DMS79 (cell line): ENCODE data around the gene GPN2.

Experiments used
- DNase-seq: peaks from one replicate; lab custom pipeline; 2025; lab: John Stamatoyannopoulos, UW

The GPN2 gene

DNA sequence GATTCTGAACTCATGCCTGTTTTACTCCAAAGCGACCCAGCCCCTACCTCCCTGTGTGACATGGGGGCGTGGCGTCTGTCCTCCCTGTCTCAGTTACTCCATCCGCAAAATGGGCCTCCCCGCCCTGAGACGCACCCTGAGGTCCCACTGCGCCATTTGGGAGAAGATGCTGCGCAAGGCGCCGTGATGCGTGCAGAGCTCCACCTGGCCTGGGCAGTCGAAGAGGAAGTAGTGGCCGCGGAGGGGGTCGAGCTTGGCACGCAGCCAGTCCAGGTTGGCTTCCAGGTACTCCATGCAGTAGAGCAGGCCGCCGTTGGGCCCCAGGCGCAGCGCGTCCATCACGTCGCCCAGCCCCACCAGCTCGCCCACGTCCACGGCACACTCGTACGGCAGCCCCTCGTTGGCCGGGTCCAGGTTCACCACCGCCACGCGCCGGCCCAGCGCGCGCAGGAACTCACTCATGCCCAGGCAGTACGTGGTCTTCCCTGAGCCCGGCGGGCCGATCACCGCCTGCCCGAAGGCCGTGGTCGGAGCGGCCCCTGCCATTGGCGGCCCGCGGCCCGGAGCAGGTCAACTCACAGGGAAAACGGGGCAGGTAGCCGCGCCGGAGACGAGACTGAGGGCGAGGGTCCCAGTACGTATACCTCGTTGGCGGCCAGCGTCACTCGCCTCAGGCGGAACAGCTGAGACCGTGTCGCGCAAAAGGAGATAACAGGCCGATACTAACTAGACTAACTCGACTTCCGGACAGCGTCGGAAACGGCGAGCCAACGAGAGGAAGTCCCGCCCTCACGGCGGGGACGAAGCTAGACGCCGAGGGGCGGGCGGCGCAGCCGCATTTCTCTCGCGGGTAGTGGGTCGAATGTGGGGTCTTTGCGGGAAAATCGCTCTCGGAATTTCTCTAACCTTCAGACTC lies at the start of gene GPN2:
TSS of gene GPN2 (minus strand) at position 733 of the 916 bp plus-strand sequence. CDS start at position 546, 187 bp downstream.
- peak; percentile 52 for DNase-seq

DNA sequence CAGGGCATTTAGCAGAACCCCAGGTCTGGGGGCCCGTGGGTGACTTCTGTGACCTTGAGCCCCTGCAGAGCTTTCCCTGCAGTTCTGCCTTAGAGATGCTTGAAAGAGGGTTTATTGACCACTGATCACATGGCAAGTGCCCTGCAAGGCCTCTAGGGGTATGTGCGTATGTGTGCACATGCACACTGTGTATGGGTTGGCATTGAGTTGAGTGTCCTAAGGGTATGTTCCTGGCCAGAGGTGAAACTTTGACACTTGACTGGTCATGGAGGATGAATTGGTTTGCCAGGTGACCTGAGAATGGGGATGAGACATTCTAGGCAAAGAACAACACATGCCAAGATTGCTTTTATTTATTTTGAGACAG lies 48.6 kb upstream of the GPN2 start:
- no peak for DNase-seq

DNA sequence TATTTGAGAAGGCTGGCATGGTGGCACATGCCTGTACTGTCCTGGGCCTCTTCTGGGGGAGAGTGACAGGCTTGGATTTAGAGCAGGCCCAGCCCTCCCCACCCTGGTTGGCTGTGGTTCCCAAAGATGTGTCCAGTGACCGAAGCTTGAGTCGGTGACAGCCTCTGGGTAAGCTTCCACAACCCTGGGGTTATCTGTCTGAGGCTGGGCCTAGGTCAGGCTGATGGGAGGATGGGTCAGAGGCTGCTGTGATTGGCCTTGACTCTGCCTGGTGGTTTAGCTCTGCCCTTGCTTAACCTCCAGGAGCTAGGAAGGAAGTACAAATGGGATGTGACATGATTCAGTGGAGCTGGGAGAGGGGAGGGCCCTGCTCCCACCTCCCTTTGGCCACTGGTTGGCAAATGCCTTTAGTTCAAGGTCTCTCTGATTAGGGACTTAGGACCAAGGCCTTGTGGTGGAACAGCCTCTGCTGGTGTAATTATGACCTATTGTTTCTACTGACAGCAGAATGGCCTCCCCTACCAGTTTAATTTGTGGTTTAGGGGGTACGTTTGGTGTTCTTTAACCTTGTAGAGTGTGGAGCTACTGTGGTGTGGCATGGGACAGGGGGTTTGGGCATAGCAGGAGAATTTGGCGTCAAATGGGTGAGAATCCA lies 48.0 kb upstream of the GPN2 start:
- no peak for DNase-seq

DNA sequence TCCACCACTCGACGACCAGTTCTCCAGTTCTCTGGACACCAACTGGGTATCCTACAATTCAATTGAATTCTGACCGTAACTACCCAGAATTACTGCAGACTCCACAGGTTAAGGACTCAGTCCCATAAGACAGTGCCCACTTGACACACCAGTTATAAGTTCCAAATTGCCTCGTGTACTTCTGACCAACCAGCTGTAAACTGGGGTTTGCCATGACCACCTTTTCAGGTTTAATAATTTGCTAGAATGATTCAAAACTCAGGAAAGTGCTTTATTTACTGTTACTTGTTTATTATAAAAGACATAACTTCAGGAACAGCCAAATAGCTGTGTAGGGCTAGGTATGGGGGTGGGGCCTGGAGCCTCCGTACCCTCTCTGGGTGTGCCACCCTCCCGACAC lies 46.7 kb upstream of the GPN2 start:
- no peak for DNase-seq

DNA sequence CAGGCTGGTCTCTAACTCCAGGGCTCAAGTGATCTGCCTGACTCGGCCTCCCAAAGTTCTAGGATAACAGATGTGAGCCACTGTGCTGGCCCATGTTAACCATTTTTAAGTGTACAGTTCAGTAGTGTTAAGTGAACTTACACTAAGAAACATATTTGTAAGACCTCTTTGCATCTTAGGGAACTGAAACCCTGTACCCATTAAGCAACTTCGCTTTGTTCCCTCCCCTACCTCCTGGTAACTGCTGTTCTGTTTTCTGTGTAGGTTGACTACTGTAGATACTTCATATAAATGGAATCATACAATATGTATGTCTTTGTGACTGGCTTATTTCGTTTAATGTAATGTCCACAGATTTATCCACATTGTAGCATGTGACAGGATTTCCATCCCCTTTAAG lies 42.4 kb upstream of the GPN2 start:
- no peak for DNase-seq

DNA sequence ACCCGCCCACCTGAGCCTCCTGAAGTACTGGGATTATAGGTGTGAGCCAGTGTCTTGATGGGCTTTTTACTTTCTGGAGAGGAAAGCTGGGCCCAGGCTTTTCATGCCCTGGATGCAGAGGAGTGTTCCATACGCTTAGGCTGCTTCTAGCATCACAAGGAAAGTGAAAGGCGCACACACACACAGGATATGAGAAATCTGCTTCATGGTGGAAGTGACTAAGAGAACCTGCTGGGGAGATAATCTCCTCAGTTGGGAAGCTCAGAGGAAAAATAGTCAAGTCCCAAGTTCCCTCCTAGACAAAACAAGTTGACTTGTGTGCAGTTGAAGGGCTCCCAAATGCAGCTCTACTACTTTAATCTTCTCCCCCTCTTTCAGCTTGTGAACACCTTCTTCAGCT lies 33.6 kb upstream of the GPN2 start:
- DNase-seq = no peak

DNA sequence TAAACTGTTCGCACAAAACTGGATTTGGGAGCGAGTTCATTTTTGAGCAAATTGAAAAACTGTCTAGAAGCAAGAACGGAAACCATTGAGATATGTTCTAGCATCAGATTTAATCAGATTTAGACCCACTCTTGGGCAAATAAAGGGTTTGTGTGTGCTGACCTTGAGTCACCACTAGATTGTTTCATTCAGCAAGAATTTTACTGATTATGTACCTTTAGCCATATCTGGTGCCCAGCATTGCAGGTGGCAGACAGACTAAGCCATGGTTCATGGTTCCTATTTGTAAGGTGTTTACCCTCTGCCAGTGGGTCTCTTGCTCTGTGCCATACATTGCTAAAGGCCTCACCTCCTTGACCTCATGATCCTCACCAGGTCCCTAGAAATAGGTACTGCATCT lies 32.8 kb upstream of the GPN2 start:
- DNase-seq = no peak

DNA sequence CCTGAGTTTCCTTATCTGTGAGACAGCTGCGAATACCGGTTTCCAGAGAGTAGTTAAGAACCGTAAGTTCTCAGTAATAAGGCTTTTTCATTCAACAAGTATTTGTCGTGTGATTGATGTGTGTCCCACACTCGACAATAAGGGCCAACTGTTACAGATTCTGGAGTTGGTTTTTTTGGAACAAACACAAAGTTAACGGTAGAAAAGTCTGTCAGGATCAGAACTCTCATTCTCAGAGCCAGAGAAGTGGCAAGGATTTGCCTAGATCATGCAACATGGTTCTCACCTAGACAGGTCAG lies 32.3 kb upstream of the GPN2 start:
- DNase-seq = no peak

DNA sequence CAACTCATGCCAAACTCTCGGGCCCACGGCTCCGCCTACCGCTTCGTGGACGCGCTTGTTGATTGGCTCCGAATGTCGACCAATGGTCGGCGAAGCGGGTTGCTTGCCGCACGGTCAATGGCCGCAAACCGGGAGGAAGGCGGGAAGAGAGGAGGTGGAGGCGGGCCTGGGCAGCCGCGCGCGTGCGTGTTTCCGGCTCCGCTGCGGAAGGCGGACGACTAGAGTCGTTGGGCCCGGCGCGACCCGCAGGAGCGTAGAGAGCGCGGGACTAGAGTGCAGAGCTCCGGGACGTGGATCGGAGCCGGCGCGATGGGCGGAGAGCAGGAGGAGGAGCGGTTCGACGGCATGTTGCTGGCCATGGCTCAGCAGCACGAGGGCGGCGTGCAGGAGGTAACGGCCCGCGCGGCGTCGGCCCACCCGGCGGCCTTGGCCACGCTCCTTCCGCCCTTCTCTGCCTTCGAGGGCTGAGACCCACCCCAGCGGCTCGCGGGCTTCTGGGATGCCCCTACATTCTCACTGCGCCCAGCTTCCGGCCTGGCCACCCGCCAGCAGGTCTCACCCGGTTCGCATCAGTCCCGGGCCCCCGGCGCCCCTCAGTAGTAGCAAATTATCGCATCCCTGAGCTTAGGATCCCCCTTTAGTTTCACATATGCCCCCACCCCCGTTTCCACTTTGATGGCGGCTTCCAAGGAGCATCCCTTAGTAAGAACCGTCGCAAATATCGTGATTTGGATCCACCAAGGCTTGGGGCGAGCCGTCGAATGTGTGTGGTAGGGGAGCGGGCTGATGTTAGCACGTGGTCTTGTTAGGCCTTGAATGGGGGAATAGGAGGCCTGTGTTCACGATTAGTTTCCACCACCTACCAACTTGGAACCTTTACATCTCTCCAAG lies 31.7 kb upstream of the GPN2 start, which contains the start of gene NUDC:
TSS of gene NUDC (plus strand) at position 204 of the 891 bp plus-strand sequence. CDS start at position 310, 106 bp downstream.
- peak; percentile 97 for DNase-seq

DNA sequence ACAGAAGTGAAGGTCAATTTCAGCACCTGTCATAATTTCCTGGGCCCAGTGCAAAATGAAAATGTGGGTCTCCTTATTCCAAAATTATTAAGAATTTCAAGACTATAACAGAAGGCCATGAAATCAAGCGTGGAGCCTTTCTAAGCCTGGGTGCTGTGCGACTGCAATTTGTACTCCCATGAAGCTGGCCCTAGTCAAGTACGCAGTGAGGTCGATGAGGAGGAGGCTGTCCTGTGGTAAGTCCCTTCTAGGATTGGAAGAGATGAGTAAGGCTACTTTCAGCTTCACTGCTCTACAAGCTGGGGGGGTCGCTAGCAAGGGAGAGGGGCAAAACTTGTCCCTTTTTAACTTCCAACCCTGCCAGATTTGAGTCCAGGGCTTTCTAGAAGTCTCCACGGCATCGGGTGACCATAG lies 31.1 kb upstream of the GPN2 start:
- no peak for DNase-seq

DNA sequence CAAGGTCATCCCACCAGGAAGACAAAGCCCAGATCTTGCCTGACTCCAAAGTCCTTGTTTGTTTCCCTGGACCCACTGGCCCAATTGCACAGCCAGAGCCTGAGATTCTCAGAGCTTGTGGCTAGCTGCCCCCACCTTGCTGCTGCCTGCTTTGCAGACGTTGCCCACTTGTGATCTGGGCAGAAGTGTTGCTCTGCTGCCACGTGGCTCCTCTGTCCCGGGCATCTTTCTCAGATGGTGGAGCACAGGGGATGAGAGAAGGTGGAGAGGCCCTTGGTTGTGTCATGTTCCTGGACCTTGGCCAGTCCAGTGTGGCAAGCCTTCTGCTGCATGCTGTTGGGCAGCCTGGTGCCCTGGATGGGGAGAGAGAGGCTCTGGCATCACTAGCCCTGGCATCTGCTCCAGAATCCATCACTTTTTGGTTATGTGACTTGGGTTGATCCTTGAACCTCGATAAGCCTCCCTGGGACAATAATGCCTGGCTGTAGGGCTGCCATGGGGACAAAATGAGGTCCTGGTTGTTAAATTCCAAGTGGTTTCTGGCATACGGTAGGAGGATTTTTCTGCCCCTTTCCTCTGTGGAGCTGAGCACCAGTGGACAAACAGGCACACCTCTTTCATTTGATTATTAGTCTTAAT lies 25.2 kb upstream of the GPN2 start:
- peak; percentile 33 for DNase-seq

DNA sequence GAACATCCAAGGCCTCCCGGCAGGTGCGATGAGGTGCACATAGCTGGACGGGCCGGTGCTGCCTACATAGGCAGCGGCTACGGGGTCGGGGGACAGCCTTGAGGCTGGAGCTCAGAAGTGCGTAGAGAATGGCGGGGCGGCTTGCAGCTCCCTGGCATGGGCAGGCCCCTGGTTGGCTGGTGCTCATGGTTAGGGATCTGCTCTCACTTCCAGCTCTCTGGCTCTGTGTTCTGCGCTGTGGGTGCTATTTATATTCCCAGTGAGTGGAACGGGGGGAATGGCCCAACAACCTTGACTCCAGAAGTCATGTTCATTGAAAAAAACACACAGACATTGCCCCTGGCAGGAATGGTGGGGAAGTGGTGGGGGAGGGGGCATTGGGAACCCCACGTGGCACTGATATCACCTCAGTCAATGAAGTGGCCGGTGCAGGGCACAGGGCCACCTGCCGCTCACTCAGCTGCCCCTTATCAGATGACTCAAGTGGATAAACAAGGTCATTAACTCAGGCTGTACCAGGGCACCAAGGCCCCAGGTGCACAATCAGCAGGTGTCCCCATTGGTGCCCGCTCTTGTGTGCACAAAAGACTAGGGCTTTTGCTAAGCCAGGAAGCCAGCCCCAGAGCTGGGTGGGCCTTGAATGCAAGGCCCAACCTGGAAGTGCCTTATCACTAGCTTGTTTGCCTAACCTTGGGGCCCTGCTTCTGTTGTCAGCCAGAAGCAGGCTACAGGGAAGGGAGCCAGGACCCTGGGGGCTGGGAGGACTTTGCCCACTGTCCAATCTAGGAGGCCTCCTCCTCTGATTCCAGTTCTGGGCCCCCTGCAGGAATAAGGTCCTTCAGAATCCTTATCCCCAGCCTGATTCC lies 23.9 kb upstream of the GPN2 start, which contains the start of gene NR0B2:
TSS of gene NR0B2 (minus strand) at position 222 of the 866 bp plus-strand sequence. CDS start at position 187, 35 bp downstream.
- peak; percentile 99 for DNase-seq

DNA sequence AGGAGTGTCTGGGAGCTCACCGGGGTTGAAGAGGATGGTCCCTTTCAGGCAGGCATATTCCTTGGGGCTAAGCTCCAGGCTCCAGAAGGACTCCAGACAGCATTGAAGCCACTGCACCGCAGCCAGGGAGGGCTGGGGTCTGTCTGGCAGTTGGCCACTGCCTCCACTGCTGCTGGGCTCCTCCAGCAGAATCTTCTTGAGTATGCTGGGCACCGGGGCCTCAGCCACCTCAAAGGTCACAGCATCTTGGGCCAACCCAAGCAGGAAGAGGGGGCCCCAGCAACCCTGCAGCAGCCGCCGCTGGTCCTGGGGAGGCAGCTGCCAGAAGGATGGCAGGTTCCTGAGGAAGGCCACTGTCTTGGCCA lies 23.3 kb upstream of the GPN2 start:
- no peak for DNase-seq

DNA sequence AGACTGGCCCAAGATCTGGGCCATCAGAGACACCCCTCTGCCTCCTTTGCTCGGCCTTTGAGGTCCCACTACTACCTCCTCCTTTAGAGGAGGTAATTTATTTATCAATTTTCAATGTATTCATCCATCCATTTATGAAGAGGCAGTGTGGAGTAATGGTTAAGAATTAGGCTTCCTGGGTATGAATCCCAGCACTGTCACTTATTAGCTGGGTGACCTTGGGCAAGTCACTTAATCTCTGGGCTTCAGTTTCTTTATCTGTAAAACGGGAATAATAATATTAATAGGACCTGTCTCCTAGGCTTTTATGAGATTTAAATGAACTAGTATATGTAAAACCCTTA lies 22.0 kb upstream of the GPN2 start:
- no peak for DNase-seq

DNA sequence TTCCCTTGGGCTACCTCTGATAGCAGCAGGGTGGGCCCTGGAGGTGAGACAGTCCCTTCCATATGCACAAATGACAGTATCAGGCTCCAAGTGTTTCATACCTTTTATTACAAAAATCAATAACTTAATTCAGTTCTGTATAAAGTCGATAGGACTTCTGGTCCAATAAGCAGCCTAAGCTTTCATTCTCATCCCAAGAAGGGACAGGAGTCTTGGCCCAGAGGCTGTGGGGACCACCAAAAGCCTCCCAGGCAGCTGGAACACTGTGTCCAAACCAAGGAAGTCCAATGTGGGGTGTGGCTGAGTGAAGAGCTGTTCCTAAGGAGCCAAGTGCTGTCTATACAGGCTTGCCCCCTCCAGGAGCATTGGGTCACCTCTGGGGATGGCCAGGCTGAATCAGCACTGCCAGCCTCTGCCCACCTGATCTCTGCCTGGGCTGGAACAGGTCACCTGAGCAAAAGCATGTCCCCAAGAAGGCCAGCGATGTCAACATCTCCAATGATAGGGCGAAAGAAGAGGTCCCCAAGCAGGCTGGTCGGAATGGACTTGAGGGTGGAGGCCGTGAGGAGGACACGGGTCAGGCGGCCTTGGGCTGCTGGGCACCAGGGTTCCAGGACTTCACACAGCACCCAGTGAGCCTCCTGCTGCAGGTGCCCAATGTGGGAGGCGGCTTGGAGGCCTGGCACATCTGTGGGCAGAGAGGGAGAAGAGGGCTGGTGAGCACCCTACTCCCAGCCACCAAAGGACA lies 21.5 kb upstream of the GPN2 start:
- no peak for DNase-seq

DNA sequence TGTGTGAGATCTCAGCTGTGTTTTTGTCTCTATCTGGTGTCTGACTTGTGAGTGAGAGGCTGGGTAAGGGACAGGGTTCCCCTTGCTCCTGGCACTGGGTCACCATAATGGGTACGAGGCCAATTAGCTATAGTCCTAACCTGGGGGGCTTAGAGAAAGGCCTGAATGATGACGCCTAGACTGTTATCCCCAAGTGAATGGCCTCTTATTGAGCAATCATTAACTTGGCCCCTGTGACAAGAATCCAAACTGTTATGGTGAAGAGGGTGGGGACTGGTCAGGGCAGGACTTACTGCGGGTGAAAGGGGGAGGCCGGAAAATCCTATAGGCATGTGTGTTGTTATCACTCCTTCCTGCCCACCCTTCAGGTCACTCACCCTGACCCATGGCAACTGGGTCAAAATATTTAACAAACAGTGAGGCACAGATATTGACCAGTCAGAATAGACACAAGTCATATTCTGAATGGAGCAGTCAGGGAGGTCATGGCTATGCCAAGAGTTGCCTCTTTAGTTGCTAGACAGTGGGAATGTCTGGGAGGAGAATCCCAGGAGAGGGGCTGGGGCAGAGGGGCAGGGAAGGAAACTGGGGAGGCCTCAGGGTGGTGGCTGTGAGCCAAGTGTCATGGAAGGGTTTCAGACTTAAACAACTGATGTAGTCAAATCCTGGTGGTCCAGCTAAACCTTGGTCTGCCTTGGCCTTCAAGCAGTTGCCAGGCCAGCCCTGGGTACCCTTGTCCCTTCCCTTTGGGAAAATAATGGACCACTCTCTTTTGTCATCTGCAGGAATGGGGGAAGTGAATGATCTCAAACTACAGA lies 20.5 kb upstream of the GPN2 start:
- no peak for DNase-seq

DNA sequence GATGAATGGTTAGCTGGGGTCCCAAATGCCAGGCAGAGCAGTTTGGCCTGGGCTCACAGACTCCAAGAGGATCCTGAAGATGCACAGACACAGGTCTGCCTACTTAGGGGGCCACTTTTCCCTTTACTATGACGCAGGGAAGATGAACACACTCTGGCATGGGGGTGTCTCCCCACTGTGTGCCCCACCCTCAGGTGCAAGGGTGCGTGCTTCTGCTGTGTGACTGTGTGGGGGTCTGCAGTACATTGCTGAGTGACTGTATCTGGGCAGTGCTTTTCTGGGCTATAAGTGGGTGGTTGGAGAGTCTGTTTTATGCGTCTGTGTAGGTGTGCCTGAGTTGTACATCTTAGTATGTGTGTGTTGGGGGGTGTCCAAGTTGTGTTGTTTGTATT lies 19.9 kb upstream of the GPN2 start:
- no peak for DNase-seq

DNA sequence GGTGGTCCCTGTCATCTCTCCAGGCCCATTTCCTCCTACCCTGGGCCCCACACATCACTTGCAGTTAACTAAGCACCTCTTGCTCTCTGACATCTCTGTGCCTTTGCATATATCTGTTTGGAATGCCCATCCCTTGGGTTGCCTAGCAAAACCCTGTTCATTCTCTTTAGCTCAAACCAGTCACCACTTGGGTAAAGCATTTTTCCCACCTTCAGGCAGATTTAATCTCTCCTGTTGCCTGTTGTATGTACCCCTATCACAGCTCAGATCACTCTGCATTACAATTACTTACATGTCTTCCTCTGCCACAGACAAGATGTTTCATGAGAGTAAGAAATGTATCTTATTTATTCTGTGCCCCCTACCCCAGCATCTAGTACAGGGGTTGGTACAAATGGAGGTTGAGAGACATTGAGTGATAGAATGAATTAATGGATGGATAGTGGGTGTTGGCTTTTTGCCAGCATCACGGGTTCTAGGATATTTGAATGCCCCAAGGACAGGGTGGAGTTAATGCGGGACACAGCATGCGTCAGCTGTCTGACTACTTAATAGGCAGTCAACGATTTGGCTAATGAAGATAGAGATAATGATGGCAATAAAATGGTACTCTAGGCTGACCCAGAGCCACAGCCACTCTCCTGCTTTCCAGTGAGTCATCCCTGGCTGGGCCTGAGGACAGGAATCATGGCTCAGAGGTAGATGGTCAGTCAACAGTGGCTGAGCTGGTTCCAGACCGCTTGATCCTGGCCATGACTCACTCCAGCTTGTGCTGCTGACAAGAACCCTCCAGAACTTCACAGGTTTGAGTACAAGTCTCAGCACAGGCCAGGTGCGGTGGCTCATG lies 17.2 kb upstream of the GPN2 start:
- no peak for DNase-seq
